ENCODE data around the gene HOXD10.

Gene HOXD10

GRCh38 chr2:176103742-176104315 lies 12.7 kb upstream of the HOXD10 start:
- H3K4me3 ChIP-seq (replicated peaks; ENCODE audit: low read depth, low read length): no peak overlapping the region
- DNase-seq (ENCODE audit: low read depth): no peak
- TF ChIP-seq CTCF (IDR thresholded peaks at IDR 0.05; ENCODE audit: low read length, missing control alignments): no peak

GRCh38 chr2:176104316-176105077 lies 12.1 kb upstream of the HOXD10 start:
- no peak for DNase-seq (ENCODE audit: low read depth)
- H3K4me3 ChIP-seq (replicated peaks; ENCODE audit: low read depth, low read length): no peak overlapping the region

GRCh38 chr2:176105078-176105729 lies 11.4 kb upstream of the HOXD10 start:
- TF ChIP-seq CTCF (IDR thresholded peaks at IDR 0.05; ENCODE audit: low read length, missing control alignments): no peak
- no peak overlapping the region for H3K4me3 ChIP-seq (replicated peaks; ENCODE audit: low read depth, low read length)
- no peak for DNase-seq (ENCODE audit: low read depth)

More at GRCh38 chr2:176104316-176105077, 12.1 kb upstream of the HOXD10 start:
- no peak for TF ChIP-seq CTCF (IDR thresholded peaks at IDR 0.05; ENCODE audit: low read length, missing control alignments)

- no peak for DNase-seq (ENCODE audit: low read depth)
- no peak overlapping the region for H3K4me3 ChIP-seq (replicated peaks; ENCODE audit: low read depth, low read length)
- no peak for TF ChIP-seq CTCF (IDR thresholded peaks at IDR 0.05; ENCODE audit: low read length, missing control alignments)
These were observed 10.6 kb upstream of the HOXD10 start for GRCh38 chr2:176105730-176106580.

GRCh38 chr2:176106581-176107539 lies 9.7 kb upstream of the HOXD10 start, which contains the start of gene HOXD11:
Gene HOXD11 (plus strand): TSS chr2:176107280. CDS start chr2:176107356, 76 bp downstream.
- no peak within 1 kb of the TSS for H3K4me3 ChIP-seq (replicated peaks; ENCODE audit: low read depth, low read length)
- no peak for TF ChIP-seq CTCF (IDR thresholded peaks at IDR 0.05; ENCODE audit: low read length, missing control alignments)
- peak; percentile 23 for DNase-seq (ENCODE audit: low read depth)
